Choroid plexus epithelial cell (primary cell): ENCODE data around the gene NFKB1.

ENCODE experiments used
- DNase-seq: peaks from one replicate; pipeline ENCODE4 v3.0.0-alpha.2; 2010; ENCODE audit warnings: low read depth
- H3K4me3 ChIP-seq: 2 replicates; pipeline ENCODE4 v1.5.1; 2011; ENCODE audit warnings: low read depth, mild to moderate bottlenecking, control low read depth, low read length, moderate library complexity
- CTCF ChIP-seq: conservative IDR thresholded peaks from 2 replicates; pipeline ENCODE4 v1.5.1; 2011; ENCODE audit warnings: low read depth, mild to moderate bottlenecking, control low read depth, inconsistent platforms, low read length, moderate library complexity

The NFKB1 gene

GRCh38 chr4:102594000-102594399, 92.8 kb downstream of the NFKB1 start:
- no peak for TF ChIP-seq CTCF
- H3K4me3 ChIP-seq = no peak overlapping the region
- DNase-seq = no peak

- H3K4me3 ChIP-seq = no peak overlapping the region
- no peak for DNase-seq
- no peak for TF ChIP-seq CTCF
Measured at GRCh38 chr4:102596532-102596931, 95.4 kb downstream of the NFKB1 start.

GRCh38 chr4:102598086-102598761, 97.1 kb downstream of the NFKB1 start:
- TF ChIP-seq CTCF = no peak
- no peak overlapping the region for H3K4me3 ChIP-seq
- peak; percentile 32 for DNase-seq

GRCh38 chr4:102598762-102599374, 97.7 kb downstream of the NFKB1 start:
- DNase-seq = peak; percentile 71
- H3K4me3 ChIP-seq = no peak overlapping the region
- no peak for TF ChIP-seq CTCF

- no peak for DNase-seq
- no peak overlapping the region for H3K4me3 ChIP-seq
- no peak for TF ChIP-seq CTCF
Measured at GRCh38 chr4:102599455-102599854, 98.3 kb downstream of the NFKB1 start.

- peak; percentile 12 for TF ChIP-seq CTCF
- DNase-seq = peak; percentile 66
- no peak overlapping the region for H3K4me3 ChIP-seq
Measured at GRCh38 chr4:102599886-102600285, 98.7 kb downstream of the NFKB1 start.

- TF ChIP-seq CTCF = no peak
- DNase-seq = no peak
- no peak overlapping the region for H3K4me3 ChIP-seq
Measured at GRCh38 chr4:102600689-102601088, 99.5 kb downstream of the NFKB1 start.
